DND-41 (cell line): ENCODE measurements around the gene MAMDC2.

Source experiments
- ATAC-seq: fragments of 200-7000 bp; cut with Tn5 transposase; 3 replicates; pipeline ENCODE4 v1.9.1; 2021; ENCODE audit warnings: low read depth; ENCODE audit not compliant: insufficient read depth
- DNase-seq: peaks from one replicate; pipeline ENCODE4 v3.0.0-alpha.2; 2020
- H2AFZ ChIP-seq: 2 replicates; pipeline ENCODE4 v1.6.0; 2012; ENCODE audit warnings: low read depth, low read length
- H3K27ac ChIP-seq: 2 replicates; pipeline ENCODE4 v1.5.1; 2012; ENCODE audit warnings: low read length, inconsistent platforms
- H3K27me3 ChIP-seq: fragments of 200-600 bp; sonication (generic); 2 replicates; pipeline ENCODE4 v1.6.0; 2012; ENCODE audit warnings: low read length, mild to moderate bottlenecking, inconsistent platforms; ENCODE audit not compliant: insufficient read depth, poor library complexity
- H3K36me3 ChIP-seq: 2 replicates; pipeline ENCODE4 v1.5.1; 2012; ENCODE audit warnings: low read length, inconsistent platforms; ENCODE audit not compliant: insufficient read depth
- H3K4me1 ChIP-seq: 2 replicates; pipeline ENCODE4 v1.5.1; 2012; ENCODE audit warnings: mild to moderate bottlenecking, low read length; ENCODE audit not compliant: insufficient read depth
- H3K4me2 ChIP-seq: 2 replicates; pipeline ENCODE4 v1.6.0; 2012; ENCODE audit warnings: mild to moderate bottlenecking, moderate library complexity, low read length, inconsistent platforms; ENCODE audit not compliant: insufficient read depth
- H3K4me3 ChIP-seq, 2 experiments: fragments of 200-600 bp in 1 of 2; shearing (Covaris generic) in 1 of 2; 2 replicates each; pipeline ENCODE4 v1.5.1; 2012 to 2016; ENCODE audit warnings: inconsistent platforms in 2 of 2, low read length in 2 of 2, mild to moderate bottlenecking in 2 of 2, low read depth in 1 of 2, moderate library complexity in 1 of 2
- H3K79me2 ChIP-seq: 2 replicates; pipeline ENCODE4 v1.6.0; 2012; ENCODE audit warnings: low read length, inconsistent platforms; ENCODE audit not compliant: insufficient read depth
- H3K9ac ChIP-seq: 2 replicates; pipeline ENCODE4 v1.6.0; 2012; ENCODE audit warnings: low read depth, mild to moderate bottlenecking, inconsistent platforms, low read length, moderate library complexity
- H3K9me3 ChIP-seq: 2 replicates; pipeline ENCODE4 v1.5.1; 2012; ENCODE audit warnings: low read length, moderate library complexity, mild to moderate bottlenecking, inconsistent platforms; ENCODE audit not compliant: insufficient read depth, severe bottlenecking
- H4K20me1 ChIP-seq: 2 replicates; pipeline ENCODE4 v1.6.0; 2012; ENCODE audit warnings: low read length; ENCODE audit not compliant: insufficient read depth
- EZH2 ChIP-seq: IDR thresholded peaks from 3 replicates; pipeline ENCODE4 v1.6.1; 2012; ENCODE audit warnings: borderline replicate concordance, low read depth, mild to moderate bottlenecking, moderate library complexity, low read length, inconsistent platforms; ENCODE audit not compliant: severe bottlenecking
- TF ChIP-seq, protein P1 (sequence below): IDR thresholded peaks from 2 replicates; pipeline ENCODE4 v1.5.1; 2012; ENCODE audit warnings: borderline replicate concordance, low read length, moderate library complexity, mild to moderate bottlenecking; ENCODE audit not compliant: poor library complexity, severe bottlenecking; ENCODE audit errors: extremely low read depth

MAMDC2 gene

DNA sequence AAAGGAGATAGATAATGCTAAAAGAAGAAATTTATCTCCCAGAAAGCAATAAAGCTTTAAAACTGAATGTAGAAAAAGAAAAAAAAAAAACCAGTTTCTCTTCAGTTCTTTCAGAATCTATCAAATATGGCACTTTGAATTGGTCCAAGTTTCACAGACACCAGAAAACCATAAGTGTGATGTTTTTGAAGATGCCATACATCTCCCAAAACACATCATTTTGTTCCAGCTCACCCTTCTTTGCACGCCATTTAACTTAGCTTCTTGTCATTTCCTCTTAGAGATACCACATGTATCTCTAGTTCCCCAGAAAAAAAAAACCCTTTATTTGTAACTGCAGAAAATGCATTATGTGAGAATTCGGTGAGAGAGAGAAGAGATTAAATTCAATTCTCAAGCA, 46.1 kb upstream of the MAMDC2 start:
- Histone ChIP-seq H3K9me3 (no peaks in the 10 kb centered on the region), H3K27me3 (no peaks in the 10 kb centered on the region), H2AFZ (no peak overlapping the region), H4K20me1 (no peaks in the 10 kb centered on the region), H3K36me3 (no peaks in the 10 kb centered on the region), H3K4me1 (no peaks in the 10 kb centered on the region), H3K4me2 (no peak overlapping the region), H3K4me3 (no peak overlapping the region), H3K27ac (no peak overlapping the region), H3K9ac (no peak overlapping the region), H3K79me2 (no peaks in the 10 kb centered on the region)
- DNase-seq (no peak), ATAC-seq (no peak)
- no peak for TF ChIP-seq EZH2
- TF ChIP-seq, protein P1, sequence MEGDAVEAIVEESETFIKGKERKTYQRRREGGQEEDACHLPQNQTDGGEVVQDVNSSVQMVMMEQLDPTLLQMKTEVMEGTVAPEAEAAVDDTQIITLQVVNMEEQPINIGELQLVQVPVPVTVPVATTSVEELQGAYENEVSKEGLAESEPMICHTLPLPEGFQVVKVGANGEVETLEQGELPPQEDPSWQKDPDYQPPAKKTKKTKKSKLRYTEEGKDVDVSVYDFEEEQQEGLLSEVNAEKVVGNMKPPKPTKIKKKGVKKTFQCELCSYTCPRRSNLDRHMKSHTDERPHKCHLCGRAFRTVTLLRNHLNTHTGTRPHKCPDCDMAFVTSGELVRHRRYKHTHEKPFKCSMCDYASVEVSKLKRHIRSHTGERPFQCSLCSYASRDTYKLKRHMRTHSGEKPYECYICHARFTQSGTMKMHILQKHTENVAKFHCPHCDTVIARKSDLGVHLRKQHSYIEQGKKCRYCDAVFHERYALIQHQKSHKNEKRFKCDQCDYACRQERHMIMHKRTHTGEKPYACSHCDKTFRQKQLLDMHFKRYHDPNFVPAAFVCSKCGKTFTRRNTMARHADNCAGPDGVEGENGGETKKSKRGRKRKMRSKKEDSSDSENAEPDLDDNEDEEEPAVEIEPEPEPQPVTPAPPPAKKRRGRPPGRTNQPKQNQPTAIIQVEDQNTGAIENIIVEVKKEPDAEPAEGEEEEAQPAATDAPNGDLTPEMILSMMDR: no peak

DNA sequence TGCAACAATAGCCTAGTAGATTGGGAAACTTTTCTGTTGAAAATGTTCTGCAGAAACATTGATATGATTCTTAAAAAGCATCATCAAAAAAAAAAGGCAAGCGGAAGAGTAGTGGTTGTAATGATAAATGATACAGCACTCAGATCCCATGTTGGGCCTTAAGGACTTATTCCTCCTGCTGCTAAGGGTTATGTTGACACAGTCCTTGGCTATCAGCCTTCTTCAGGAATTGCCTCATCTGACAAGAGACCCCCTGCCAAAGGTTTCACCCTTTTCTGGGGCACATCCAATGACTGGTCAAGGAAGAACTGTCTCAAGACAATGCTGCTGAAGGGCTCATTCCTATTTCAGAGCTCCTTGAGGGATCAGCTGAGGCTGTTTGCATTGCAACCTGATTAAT, 44.3 kb upstream of the MAMDC2 start:
- no peak for ATAC-seq
- no peaks in the 10 kb centered on the region for H3K27me3 ChIP-seq
- TF ChIP-seq, protein P1: no peak
- TF ChIP-seq EZH2: no peak

DNA sequence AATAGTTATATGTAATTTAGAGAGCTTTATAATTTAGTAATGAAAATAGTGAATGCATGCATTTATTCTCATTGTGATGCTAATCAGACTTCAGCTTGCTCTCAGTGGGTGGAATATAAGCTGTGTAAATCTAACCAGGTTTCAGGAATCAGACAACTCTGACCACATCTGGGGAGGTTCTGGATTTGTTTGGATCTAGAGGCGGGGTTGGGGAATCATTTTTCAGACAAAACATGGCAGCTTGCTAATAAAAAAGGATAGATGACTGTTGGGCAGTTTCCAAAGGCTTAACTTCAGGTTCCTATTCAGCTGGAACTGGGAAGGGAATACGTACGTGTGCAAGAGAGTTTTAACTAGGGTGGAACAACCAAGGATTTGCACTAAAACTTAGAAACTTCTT, 43.2 kb upstream of the MAMDC2 start:
- H3K27ac ChIP-seq: no peak overlapping the region
- no peaks in the 10 kb centered on the region for H4K20me1 ChIP-seq
- H3K4me3 ChIP-seq: no peak overlapping the region
- H3K9me3 ChIP-seq: no peaks in the 10 kb centered on the region
- TF ChIP-seq EZH2: no peak
- TF ChIP-seq, protein P1: no peak
- H3K79me2 ChIP-seq: no peaks in the 10 kb centered on the region
- H3K4me1 ChIP-seq: no peaks in the 10 kb centered on the region
- no peak overlapping the region for H3K9ac ChIP-seq
- no peak overlapping the region for H3K4me2 ChIP-seq
- DNase-seq: no peak
- H3K36me3 ChIP-seq: no peaks in the 10 kb centered on the region
- H3K27me3 ChIP-seq: no peaks in the 10 kb centered on the region
- H2AFZ ChIP-seq: no peak overlapping the region
- no peak for ATAC-seq

More for the DNA sequence above, 44.3 kb upstream of the MAMDC2 start:
- DNase-seq: no peak
- H3K4me2 ChIP-seq: no peak overlapping the region
- no peaks in the 10 kb centered on the region for H3K9me3 ChIP-seq
- H2AFZ ChIP-seq: no peak overlapping the region
- H3K9ac ChIP-seq: no peak overlapping the region
- H4K20me1 ChIP-seq: no peaks in the 10 kb centered on the region
- H3K27ac ChIP-seq: no peak overlapping the region
- no peaks in the 10 kb centered on the region for H3K79me2 ChIP-seq
- H3K4me3 ChIP-seq: no peak overlapping the region
- H3K4me1 ChIP-seq: no peaks in the 10 kb centered on the region
- no peaks in the 10 kb centered on the region for H3K36me3 ChIP-seq
